ENCODE measurements around the gene ABHD17C. TPM values are rescaled to one million over a fixed set of nuclear protein-coding genes. Genes with fewer than 3 reads are reported as not detected.

The ABHD17C gene
- total and polyA plus RNA-seq, 4 donors: 1.2 to 9.6 (median 6.2) TPM

DNA sequence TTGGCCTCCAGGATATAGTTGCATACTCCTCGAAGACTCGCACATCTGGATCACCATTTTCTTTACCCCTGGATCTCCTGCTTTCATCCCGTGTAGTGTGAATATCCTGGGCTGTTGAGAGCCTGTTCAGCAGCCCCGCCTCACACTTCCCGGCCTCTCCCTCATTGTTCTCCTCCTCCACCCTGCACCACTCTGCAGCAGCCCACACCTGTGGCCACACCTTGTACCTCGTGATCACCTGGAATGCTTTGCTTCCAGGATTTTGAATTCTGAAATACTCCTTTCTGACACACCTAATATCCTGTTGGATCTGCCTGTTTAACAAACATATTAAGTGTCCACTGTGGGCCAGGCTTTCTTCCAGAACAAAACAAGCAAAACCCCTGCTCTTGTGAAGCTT lies 14.4 kb downstream of the ABHD17C start:
- 94 to 95% methylated on average over 6 of the region's 6 CpGs for WGBS, 2 donors
- Histone ChIP-seq H3K27me3 (ENCODE audit: control insufficient read depth in 1 of 2, insufficient read depth in 2 of 2, low read length in 1 of 2) (no peaks in the 10 kb centered on the region), H3K4me1 (ENCODE audit: control insufficient read depth in 1 of 2, insufficient read depth in 2 of 2, low read length in 2 of 2) (no peaks in the 10 kb centered on the region), H3K36me3 (ENCODE audit: control insufficient read depth in 1 of 2, insufficient read depth in 2 of 2, low read length in 1 of 2) (no peaks in the 10 kb centered on the region), H3K4me3 (ENCODE audit: low read length in 2 of 2) (no peak overlapping the region), H3K27ac (ENCODE audit: low read depth in 1 of 2, low read length in 2 of 2) (no peak overlapping the region), H3K9me3 (ENCODE audit: control insufficient read depth, low read length) (no peaks in the 10 kb centered on the region)
- ATAC-seq (ENCODE audit: low FRiP score): no peak
- no peak for DNase-seq
- intact Hi-C loops (cut with DNase I): no loop called here

DNA sequence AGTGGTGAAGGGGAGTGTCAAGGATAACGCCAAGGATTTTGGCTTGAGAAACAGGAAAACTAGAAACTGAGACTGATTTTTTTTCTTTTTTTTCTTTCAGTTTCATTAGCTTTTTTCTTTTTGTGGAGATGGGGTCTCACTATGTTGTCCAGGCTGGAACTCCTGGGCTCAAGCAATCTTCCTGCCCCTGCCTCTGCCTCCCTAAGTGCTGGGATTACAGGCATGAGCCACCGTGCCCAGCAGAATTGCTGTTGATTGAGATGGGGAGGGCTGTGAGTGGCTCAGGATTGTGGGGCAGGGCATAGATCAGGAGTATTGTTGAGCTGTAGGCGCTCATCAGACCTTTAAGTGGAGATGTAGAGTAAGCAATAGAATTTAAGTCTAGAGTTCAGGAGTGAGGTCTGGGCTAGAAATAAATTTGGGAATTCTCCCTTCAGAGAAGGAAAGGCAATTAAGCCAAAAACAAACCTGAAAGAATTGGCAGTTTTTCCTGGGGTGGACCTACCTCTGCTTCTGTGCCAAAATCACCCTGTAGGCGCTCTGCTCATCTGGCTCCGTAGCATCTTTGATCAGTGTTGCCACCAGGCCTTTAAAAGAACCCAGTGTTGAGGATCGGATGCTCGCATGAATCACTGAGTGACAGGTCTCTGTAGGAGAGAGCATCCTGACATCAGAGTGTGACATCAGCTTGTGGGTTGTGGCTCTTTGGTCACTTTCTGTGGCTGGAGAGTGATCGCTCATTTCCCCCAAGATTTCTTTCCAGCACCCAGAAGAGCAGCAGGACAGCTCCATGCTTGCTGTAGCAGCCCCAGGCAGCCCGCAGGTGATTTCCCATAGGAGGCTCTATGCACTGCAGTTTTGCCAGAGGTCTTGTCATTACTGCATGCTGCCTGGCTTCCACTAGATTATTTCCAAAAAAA lies 15.8 kb downstream of the ABHD17C start:
- intact Hi-C loops (cut with DNase I): no loop called here
- H3K27ac ChIP-seq (ENCODE audit: low read depth in 1 of 2, low read length in 2 of 2): no peak overlapping the region
- H3K4me3 ChIP-seq (ENCODE audit: low read length in 2 of 2): no peak overlapping the region
- ATAC-seq (ENCODE audit: low FRiP score) (no peak), DNase-seq (no peak)
- no peaks in the 10 kb centered on the region for H3K9me3 ChIP-seq (ENCODE audit: control insufficient read depth, low read length)
- H3K27me3 ChIP-seq (ENCODE audit: control insufficient read depth in 1 of 2, insufficient read depth in 2 of 2, low read length in 1 of 2): no peaks in the 10 kb centered on the region
- no peaks in the 10 kb centered on the region for H3K36me3 ChIP-seq (ENCODE audit: control insufficient read depth in 1 of 2, insufficient read depth in 2 of 2, low read length in 1 of 2)
- H3K4me1 ChIP-seq (ENCODE audit: control insufficient read depth in 1 of 2, insufficient read depth in 2 of 2, low read length in 2 of 2): no peaks in the 10 kb centered on the region
- 92 to 94% methylated on average over 9 of the region's 9 CpGs for WGBS, 2 donors

DNA sequence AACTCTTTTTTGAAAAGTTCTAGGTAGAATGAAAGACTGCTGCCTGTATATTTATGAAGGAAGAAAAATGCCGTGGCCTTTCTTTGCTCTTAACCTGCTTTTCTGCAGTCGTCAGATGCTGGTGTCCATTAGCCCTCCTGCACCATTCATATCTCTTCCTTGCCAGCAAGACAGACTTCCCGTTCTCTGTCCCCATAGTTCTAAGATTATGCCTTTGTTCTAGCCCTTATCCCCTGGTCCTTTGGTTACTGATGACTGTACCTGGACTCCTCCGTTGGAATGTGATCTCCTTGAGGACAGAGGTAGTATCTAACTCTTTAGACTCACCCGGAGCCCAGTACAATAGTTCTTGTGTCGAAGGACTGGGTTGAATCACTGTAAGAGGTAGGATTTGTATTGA lies 16.8 kb downstream of the ABHD17C start:
- DNase-seq (no peak), ATAC-seq (ENCODE audit: low FRiP score) (no peak)
- H3K4me1 ChIP-seq (ENCODE audit: control insufficient read depth in 1 of 2, insufficient read depth in 2 of 2, low read length in 2 of 2): no peaks in the 10 kb centered on the region
- no peak overlapping the region for H3K4me3 ChIP-seq (ENCODE audit: low read length in 2 of 2)
- H3K9me3 ChIP-seq (ENCODE audit: control insufficient read depth, low read length): no peaks in the 10 kb centered on the region
- H3K36me3 ChIP-seq (ENCODE audit: control insufficient read depth in 1 of 2, insufficient read depth in 2 of 2, low read length in 1 of 2): no peaks in the 10 kb centered on the region
- no peak overlapping the region for H3K27ac ChIP-seq (ENCODE audit: low read depth in 1 of 2, low read length in 2 of 2)
- intact Hi-C loops (cut with DNase I): no loop called here
- 93 to 96% methylated on average over 6 of the region's 6 CpGs for WGBS, 2 donors
- no peaks in the 10 kb centered on the region for H3K27me3 ChIP-seq (ENCODE audit: control insufficient read depth in 1 of 2, insufficient read depth in 2 of 2, low read length in 1 of 2)

DNA sequence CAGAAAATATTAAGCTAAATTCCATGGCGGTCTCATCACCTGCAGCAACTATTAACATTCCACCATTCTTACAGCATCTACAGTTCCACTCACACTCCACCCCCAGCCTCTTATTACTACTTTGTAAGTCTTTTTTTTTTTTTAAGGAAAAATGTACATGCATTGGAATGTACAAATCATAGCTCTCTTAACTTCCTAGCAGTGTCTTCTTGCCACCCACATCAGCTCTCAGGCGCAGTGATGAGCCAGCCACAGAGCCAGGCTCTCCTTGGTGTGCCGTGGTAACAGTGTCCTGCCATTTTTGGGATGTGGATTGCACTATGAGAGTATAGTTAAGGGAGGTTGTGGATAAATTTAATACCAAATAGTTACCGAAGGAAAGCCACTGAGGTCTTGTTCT lies 17.8 kb downstream of the ABHD17C start:
- WGBS, 2 donors: 85 to 94% methylated on average over 4 of the region's 4 CpGs
- no peaks in the 10 kb centered on the region for H3K4me1 ChIP-seq (ENCODE audit: control insufficient read depth in 1 of 2, insufficient read depth in 2 of 2, low read length in 2 of 2)

DNA sequence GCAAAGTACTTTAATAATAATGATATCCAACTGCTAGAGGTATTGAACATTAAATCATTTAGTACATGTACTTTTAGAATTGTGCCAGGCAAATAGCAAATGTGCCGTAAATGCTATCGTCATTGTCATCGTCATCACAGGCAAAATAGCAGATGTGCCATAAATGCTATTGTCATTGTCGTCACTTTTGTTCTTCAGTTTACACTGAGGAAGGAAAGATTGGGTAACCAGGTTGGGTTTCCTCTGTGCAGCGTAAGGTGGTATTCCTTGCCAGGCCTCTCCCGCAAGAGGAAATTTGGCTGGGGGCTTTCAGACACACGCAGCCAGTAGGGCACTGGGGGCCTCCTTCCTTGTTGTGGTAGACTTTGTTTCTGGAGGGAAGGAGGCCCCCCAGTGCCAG lies 26.4 kb downstream of the ABHD17C start:
- Histone ChIP-seq H3K4me3 (ENCODE audit: low read length in 2 of 2) (no peak overlapping the region), H3K27ac (ENCODE audit: low read depth in 1 of 2, low read length in 2 of 2) (no peak overlapping the region), H3K9me3 (ENCODE audit: control insufficient read depth, low read length) (no peaks in the 10 kb centered on the region), H3K27me3 (ENCODE audit: control insufficient read depth in 1 of 2, insufficient read depth in 2 of 2, low read length in 1 of 2) (no peaks in the 10 kb centered on the region), H3K4me1 (ENCODE audit: control insufficient read depth in 1 of 2, insufficient read depth in 2 of 2, low read length in 2 of 2) (no peaks in the 10 kb centered on the region), H3K36me3 (ENCODE audit: control insufficient read depth in 1 of 2, insufficient read depth in 2 of 2, low read length in 1 of 2) (no peaks in the 10 kb centered on the region)
- DNase-seq (no peak), ATAC-seq (ENCODE audit: low FRiP score) (no peak)
- intact Hi-C loops (cut with DNase I): no loop called here
- WGBS, 2 donors: 89 to 93% methylated on average over 7 of the region's 7 CpGs

More for the DNA sequence above, 17.8 kb downstream of the ABHD17C start:
- no peak for ATAC-seq (ENCODE audit: low FRiP score)
- Histone ChIP-seq H3K27ac (ENCODE audit: low read depth in 1 of 2, low read length in 2 of 2) (no peak overlapping the region), H3K27me3 (ENCODE audit: control insufficient read depth in 1 of 2, insufficient read depth in 2 of 2, low read length in 1 of 2) (no peaks in the 10 kb centered on the region), H3K36me3 (ENCODE audit: control insufficient read depth in 1 of 2, insufficient read depth in 2 of 2, low read length in 1 of 2) (no peaks in the 10 kb centered on the region), H3K4me3 (ENCODE audit: low read length in 2 of 2) (no peak overlapping the region), H3K9me3 (ENCODE audit: control insufficient read depth, low read length) (no peaks in the 10 kb centered on the region)
- intact Hi-C loops (cut with DNase I): no loop called here
- no peak for DNase-seq

DNA sequence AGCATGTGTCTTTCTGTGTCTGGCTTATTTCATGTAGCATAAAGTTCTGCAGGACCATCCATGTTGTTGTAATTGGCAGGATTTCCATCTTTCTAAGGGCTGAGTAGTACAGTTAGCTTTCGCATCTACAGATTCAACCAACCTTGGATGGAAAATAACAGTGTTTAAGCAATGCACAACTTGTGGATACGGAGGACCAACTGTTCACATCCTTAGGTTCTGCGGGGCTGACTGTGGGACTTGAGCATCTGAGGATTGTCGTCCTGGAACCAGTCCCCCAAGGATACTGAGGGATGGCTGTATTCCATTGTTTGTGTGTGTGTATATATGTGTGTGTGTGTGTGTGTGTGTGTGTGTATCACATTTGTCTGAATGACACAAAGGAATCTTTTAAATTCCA lies 27.7 kb downstream of the ABHD17C start:
- Histone ChIP-seq H3K27ac (ENCODE audit: low read depth in 1 of 2, low read length in 2 of 2) (no peak overlapping the region), H3K4me3 (ENCODE audit: low read length in 2 of 2) (no peak overlapping the region), H3K27me3 (ENCODE audit: control insufficient read depth in 1 of 2, insufficient read depth in 2 of 2, low read length in 1 of 2) (no peaks in the 10 kb centered on the region), H3K4me1 (ENCODE audit: control insufficient read depth in 1 of 2, insufficient read depth in 2 of 2, low read length in 2 of 2) (no peaks in the 10 kb centered on the region), H3K9me3 (ENCODE audit: control insufficient read depth, low read length) (no peaks in the 10 kb centered on the region), H3K36me3 (ENCODE audit: control insufficient read depth in 1 of 2, insufficient read depth in 2 of 2, low read length in 1 of 2) (no peaks in the 10 kb centered on the region)
- DNase-seq (no peak), ATAC-seq (ENCODE audit: low FRiP score) (no peak)
- WGBS, 2 donors: 86 to 89% methylated on average over 4 of the region's 4 CpGs
- intact Hi-C loops (cut with DNase I): no loop called here

DNA sequence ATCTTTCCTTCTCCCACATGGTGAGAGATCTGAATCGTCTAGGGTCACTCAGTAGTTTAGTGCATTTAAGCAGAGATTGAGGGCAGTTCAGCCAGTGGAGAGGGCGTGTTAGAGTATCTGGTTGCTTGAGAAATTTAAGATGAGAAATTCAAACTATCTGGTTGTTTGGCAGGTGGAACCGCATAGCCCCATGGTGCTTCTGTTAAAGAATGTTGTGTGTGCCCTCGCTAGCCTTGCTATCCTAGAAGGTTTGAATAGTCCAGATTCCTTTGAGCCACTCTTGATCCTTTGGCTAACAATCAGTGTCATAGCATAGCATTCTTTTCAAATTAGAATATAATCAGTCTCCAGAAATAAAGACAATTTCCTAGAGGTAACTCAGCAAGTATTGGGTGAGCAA lies 32.1 kb downstream of the ABHD17C start:
- Histone ChIP-seq H3K9me3 (ENCODE audit: control insufficient read depth, low read length) (no peaks in the 10 kb centered on the region), H3K36me3 (ENCODE audit: control insufficient read depth in 1 of 2, insufficient read depth in 2 of 2, low read length in 1 of 2) (no peaks in the 10 kb centered on the region), H3K27ac (ENCODE audit: low read depth in 1 of 2, low read length in 2 of 2) (no peak overlapping the region), H3K4me3 (ENCODE audit: low read length in 2 of 2) (no peak overlapping the region), H3K27me3 (ENCODE audit: control insufficient read depth in 1 of 2, insufficient read depth in 2 of 2, low read length in 1 of 2) (no peaks in the 10 kb centered on the region), H3K4me1 (ENCODE audit: control insufficient read depth in 1 of 2, insufficient read depth in 2 of 2, low read length in 2 of 2) (no peaks in the 10 kb centered on the region)
- ATAC-seq (ENCODE audit: low FRiP score) (no peak), DNase-seq (no peak)
- intact Hi-C loops (cut with DNase I): no loop called here
- 85% methylated on average over 4 of the region's 4 CpGs for WGBS, 2 donors

DNA sequence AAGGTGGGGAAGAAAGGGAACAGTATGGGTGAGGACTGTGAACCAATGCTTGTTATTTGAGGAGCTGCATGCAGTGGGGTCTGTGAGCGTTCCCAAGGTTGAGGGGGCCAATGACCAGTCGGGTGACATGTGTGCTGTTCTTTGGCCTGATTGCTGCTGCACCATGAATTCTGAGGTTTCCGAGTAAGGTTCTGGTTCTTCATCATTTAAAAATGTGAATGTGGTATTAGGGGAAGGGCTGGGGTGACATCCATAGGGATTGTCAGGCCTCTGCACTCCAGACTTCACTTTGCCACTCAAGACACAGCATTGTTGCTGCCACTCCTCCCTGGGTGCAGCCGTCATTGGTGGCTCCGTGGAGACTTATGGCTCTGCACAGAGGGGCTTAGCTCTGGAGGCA lies 32.5 kb downstream of the ABHD17C start:
- Histone ChIP-seq H3K4me3 (ENCODE audit: low read length in 2 of 2) (no peak overlapping the region), H3K27me3 (ENCODE audit: control insufficient read depth in 1 of 2, insufficient read depth in 2 of 2, low read length in 1 of 2) (no peaks in the 10 kb centered on the region), H3K36me3 (ENCODE audit: control insufficient read depth in 1 of 2, insufficient read depth in 2 of 2, low read length in 1 of 2) (no peaks in the 10 kb centered on the region), H3K27ac (ENCODE audit: low read depth in 1 of 2, low read length in 2 of 2) (no peak overlapping the region), H3K4me1 (ENCODE audit: control insufficient read depth in 1 of 2, insufficient read depth in 2 of 2, low read length in 2 of 2) (no peaks in the 10 kb centered on the region), H3K9me3 (ENCODE audit: control insufficient read depth, low read length) (no peaks in the 10 kb centered on the region)
- no peak for ATAC-seq (ENCODE audit: low FRiP score)
- intact Hi-C loops (cut with DNase I): no loop called here
- no peak for DNase-seq
- 92 to 94% methylated on average over 5 of the region's 5 CpGs for WGBS, 2 donors

DNA sequence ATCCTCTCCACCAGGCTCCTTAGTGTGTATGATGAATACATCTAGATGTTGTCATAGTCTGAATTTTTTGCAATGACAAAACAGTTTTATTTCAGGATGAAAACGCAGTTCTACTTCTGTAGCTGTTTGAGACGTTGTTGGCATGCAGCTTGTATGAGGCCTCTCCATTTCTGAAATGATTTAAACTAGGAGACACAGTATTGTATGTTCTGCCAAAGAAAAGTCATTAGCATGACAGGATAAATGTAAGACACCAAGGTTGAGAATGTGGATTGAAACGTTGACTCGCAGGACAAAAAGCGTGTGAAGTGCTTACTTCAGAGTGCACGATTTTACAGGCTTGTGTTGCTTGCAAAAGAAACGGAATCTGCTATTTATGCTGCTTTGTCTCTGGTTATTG lies 35.3 kb downstream of the ABHD17C start:
- intact Hi-C loops (cut with DNase I): no loop called here
- H3K27me3 ChIP-seq (ENCODE audit: control insufficient read depth in 1 of 2, insufficient read depth in 2 of 2, low read length in 1 of 2): no peaks in the 10 kb centered on the region
- H3K27ac ChIP-seq (ENCODE audit: low read depth in 1 of 2, low read length in 2 of 2): no peak overlapping the region
- no peak for DNase-seq
- H3K4me1 ChIP-seq (ENCODE audit: control insufficient read depth in 1 of 2, insufficient read depth in 2 of 2, low read length in 2 of 2): no peaks in the 10 kb centered on the region
- H3K9me3 ChIP-seq (ENCODE audit: control insufficient read depth, low read length): no peaks in the 10 kb centered on the region
- WGBS, 2 donors: 89% methylated on average over 7 of the region's 7 CpGs
- H3K4me3 ChIP-seq (ENCODE audit: low read length in 2 of 2): no peak overlapping the region
- no peak for ATAC-seq (ENCODE audit: low FRiP score)
- no peaks in the 10 kb centered on the region for H3K36me3 ChIP-seq (ENCODE audit: control insufficient read depth in 1 of 2, insufficient read depth in 2 of 2, low read length in 1 of 2)

Measured in aorta (tissue), 5 donors.